Renal cortex interstitium (tissue), 15 donors: ENCODE data around the gene SLC15A1. TPM values are rescaled to one million over a fixed set of nuclear protein-coding genes. Genes with fewer than 3 reads are reported as not detected.

Experiments
- DNase-seq, 11 donors: peaks; one replicate each; pipeline ENCODE4 v3.0.0-alpha.2; 2013; ENCODE audit warnings: low read depth in 9 of 11, low spot score in 4 of 11; ENCODE audit errors: extremely low read depth in 1 of 11
- long read RNA-seq, 16 experiments: transcript quantifications; one replicate each; lab custom pipeline, GENCODE V29; 2026
- polyA plus RNA-seq, 3 donors: library from polyadenylated mRNA; unstranded; fragments of 120-200 nt; gene quantifications; one replicate each; pipeline ENCODE4 v1.2.1, GENCODE V29; 2013; ENCODE audit not compliant: insufficient read length in 3 of 3

SLC15A1 gene, protein sequence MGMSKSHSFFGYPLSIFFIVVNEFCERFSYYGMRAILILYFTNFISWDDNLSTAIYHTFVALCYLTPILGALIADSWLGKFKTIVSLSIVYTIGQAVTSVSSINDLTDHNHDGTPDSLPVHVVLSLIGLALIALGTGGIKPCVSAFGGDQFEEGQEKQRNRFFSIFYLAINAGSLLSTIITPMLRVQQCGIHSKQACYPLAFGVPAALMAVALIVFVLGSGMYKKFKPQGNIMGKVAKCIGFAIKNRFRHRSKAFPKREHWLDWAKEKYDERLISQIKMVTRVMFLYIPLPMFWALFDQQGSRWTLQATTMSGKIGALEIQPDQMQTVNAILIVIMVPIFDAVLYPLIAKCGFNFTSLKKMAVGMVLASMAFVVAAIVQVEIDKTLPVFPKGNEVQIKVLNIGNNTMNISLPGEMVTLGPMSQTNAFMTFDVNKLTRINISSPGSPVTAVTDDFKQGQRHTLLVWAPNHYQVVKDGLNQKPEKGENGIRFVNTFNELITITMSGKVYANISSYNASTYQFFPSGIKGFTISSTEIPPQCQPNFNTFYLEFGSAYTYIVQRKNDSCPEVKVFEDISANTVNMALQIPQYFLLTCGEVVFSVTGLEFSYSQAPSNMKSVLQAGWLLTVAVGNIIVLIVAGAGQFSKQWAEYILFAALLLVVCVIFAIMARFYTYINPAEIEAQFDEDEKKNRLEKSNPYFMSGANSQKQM
- polyA plus RNA-seq: 10 to 100 TPM; 10.8 to 12.0 (median 11.9) TPM
- long read RNA-seq, donor 1, partial matches to known transcripts: 25 of 25 reads
- long read RNA-seq, donor 1, other reads (novel, unspliced or antisense): 0 of 25 reads
- long read RNA-seq, donor 2, partial matches to known transcripts: 9 of 9 reads
- long read RNA-seq, donor 2, other reads (novel, unspliced or antisense): 0 of 9 reads
- long read RNA-seq, donor 3, partial matches to known transcripts: 5 of 6 reads
- long read RNA-seq, donor 3, other reads (novel, unspliced or antisense): 0 of 6 reads
- long read RNA-seq, donor 4, partial matches to known transcripts: 9 of 10 reads
- long read RNA-seq, donor 4, other reads (novel, unspliced or antisense): 0 of 10 reads
- long read RNA-seq, donor 5: 0 reads
- long read RNA-seq, donor 6, partial matches to known transcripts: 5 of 6 reads
- long read RNA-seq, donor 6, other reads (novel, unspliced or antisense): 0 of 6 reads
- long read RNA-seq, donor 7, partial matches to known transcripts: 0 of 1 reads
- long read RNA-seq, donor 7, other reads (novel, unspliced or antisense): 0 of 1 reads
- long read RNA-seq, donor 8: 0 reads
- long read RNA-seq, donor 9: 0 reads
- long read RNA-seq, donor 10, partial matches to known transcripts: 7 of 8 reads
- long read RNA-seq, donor 10, other reads (novel, unspliced or antisense): 0 of 8 reads
- long read RNA-seq, donor 11, partial matches to known transcripts: 5 of 5 reads
- long read RNA-seq, donor 11, other reads (novel, unspliced or antisense): 0 of 5 reads
- long read RNA-seq, donor 12: 0 reads
- long read RNA-seq, donor 13: 0 reads
- long read RNA-seq, donor 14, partial matches to known transcripts: 6 of 6 reads
- long read RNA-seq, donor 14, other reads (novel, unspliced or antisense): 0 of 6 reads
- long read RNA-seq, donor 15, partial matches to known transcripts: 0 of 2 reads
- long read RNA-seq, donor 15, other reads (novel, unspliced or antisense): 0 of 2 reads
- long read RNA-seq, donor 16, partial matches to known transcripts: 15 of 16 reads
- long read RNA-seq, donor 16, other reads (novel, unspliced or antisense): 0 of 16 reads

DNA sequence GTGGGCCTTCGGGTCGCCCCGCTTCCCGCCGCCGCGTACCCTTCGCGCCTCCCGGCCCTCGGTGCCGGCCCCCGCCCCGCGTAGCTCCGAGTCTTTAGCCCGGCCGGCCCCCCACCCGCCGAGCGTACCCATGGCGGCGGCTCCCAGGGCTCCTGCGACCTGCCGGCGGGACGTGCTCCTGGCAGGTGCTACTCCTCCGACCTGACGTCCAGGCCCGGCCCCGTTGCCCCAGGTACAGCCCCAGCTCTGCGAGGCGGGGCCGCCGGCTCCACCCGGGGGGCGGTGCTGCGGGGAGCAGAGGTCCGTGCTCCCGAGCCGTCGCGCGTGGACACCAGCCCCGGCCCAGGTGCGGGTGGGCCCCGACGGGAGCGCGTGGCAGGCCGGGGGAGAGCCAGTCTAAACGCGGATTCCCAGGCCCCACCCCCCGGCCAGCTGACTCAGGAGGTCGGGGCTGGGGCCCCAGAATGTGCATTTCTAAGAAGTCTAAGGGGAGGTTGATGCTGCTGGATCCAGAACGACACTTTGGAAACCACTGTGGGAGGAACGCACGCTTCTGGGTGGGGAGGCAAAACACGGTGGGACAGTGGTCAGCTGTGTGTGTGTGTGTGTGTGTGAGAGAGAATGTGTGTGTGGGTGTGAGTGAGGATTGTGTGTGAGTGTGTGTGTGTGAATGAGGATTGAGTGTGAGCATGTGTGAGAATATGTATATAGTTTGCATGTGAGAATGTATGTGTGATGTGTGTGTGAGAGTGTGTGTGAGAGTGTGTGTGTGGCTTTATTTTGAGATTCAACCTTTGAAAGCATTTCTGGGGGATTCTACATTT, at the start of gene SLC15A1:
TSS of gene SLC15A1 (minus strand) at position 206 of the 824 bp plus-strand sequence. CDS start at position 132, 74 bp downstream.
- DNase-seq: peak in 1 of 11 donors; percentile 13

DNA sequence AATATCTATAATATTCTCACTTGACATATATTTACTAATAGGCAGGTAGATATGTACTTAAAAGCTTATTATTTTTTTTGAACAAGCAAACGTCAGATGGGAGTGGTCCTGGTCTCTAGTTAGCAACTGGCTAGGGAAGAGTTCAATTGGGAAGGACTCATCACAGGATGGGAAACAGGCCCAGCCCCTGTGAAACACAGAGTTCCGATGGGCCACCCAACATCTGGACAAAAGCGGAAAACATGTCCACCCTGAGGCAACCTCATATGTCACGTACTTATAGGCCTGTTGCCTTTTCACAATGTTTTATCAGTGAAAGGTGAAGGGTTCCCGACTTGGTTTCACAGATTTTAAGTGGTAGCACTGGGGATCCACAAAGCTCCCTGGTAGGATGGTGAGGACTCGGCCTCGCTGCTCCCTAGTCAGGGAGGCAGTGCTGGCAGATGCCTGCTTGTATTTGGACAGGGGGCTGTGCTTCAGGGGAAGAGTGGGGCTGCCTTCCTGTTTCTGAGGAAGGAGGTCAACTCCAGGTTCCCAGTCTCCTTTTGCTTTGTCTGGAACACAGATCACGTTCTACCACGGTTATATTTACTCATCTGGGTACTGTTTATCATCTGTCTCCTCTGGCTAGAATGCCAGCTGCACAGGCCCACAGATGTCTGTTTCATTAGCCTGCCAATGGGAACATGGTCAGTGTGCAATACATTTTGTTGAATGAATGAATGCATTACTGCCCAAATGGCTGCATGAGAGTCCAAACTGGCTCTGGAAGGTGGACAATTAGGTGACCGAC, 49.4 kb upstream of the SLC15A1 start:
- DNase-seq: no peak

DNA sequence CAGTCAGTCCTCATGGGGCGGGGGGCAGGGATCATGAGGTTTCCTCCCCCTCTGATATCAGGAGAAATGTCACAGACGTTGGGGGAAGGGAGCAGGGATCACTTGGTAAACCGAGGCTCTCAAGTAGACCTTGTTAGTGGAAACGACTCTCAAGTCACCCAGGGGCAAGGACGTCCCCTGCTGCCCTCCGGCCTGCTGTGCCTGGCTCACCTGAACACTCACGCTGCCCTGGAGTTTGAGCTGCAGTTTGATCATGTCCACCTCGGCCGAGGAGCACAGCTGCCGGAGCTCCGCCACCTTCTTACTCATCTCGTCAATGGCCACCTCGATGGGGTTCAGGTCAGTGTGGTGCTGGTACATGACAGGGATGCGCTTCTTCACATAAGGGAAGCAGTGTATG, 47.6 kb upstream of the SLC15A1 start:
- DNase-seq: no peak

DNA sequence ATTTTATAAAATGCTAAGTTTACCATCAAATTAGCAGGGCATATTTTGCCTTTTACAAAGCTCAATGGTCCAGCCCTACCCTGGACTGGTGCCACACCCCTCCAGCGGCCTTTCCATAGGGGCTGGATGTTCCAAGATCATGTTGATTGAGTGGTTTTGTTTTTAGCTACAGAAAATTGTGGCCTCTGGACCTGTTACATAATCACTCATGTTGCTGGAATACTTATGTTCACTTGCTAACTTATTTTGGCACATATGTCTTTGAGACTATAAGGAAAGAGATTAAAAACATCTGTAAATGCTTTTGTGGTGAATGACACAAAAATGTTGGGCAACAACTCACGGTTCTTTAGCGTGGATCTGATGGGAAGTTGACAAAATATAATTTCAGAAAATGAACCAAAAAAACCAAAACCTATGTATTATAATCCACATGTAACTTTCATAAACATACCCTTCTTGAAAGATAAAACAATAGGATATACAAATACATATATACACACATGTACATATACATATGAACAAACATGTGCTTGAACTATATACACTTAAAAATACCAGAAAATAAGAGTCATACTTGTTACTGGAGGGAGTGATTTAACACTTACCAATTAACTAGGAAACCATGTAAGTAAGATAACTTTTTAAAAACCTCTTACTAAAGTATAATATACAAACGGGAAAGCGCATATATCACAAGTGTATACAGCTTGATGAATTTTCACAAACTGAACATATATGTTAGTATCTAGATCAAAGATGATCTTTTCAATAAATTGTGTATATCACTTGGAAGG, 46.6 kb upstream of the SLC15A1 start:
- no peak for DNase-seq

DNA sequence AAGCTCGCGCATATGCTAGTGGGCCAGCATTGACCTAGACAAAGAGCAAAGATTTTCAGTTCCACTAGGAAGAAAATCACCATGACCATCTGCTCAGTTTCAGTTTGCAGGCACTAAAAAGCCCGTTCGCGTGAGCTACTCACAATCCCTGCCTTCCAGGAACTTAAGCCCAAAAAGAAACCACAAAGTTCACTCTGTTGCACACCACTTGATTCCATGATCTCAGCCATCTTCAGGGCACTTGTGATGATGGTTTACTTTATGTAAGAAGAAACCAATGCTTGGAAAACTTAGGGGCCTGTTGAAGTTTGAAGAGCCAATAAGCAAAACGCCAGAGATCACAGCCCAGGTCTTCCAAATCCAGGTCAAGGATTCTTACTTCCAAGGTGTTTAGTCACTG, 45.0 kb upstream of the SLC15A1 start:
- no peak for DNase-seq

DNA sequence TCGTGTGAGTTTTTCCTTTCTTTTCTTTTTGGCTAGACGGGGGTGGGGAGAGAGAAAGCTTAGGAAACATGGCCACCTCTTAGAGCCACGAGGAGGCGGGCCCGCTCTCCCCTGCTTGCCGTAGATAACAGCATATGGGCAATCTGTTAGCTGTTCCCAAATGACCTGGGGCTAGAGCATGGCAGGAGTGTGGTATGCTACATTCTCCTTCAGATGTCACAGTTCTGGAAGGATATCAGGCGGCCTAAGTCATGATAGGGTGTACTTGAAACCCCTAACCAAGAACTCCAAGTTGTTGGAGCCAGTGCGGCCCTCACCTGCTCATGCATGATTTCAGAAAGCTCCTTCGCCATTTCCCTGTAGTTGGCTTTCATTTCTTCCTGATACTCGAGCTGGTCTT, 44.3 kb upstream of the SLC15A1 start:
- DNase-seq: no peak

DNA sequence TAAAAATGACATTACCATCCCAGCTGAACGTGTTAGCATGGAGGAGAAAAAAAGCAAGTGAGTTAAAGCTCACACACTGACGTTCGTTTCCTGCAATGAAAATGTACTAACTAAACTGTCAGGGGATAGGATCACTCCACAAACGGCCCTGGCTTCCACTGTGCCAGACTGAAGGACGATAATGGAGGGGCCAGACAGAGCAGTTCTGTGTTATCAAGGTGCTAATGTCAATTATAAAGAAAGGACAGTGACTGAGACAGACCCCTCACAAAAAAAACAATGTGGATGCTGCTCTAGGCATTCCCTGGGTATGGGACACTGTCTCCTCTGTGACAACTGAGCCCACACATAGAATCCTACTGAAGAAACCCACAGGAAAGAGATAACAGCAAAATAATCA, 43.7 kb upstream of the SLC15A1 start:
- no peak for DNase-seq

DNA sequence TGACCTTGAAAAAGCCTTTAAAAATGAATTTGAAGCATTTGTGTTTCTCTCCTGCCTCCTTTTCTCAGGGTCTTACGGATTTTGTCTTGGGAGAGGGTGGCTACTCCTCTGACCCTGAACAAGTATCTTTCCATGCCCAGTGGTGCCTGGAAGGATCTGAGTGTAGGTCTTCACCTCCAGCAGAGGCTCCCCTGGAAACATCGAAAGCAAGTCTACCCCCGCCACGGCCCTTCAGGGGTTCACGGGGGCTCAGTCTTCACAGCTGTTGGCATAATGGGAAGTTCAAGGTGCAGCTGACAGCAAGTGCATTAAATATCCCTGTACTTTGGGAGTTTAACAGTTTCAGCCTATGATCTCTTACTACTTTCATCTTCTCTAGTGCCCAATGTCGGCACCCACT, 42.7 kb upstream of the SLC15A1 start:
- no peak for DNase-seq

DNA sequence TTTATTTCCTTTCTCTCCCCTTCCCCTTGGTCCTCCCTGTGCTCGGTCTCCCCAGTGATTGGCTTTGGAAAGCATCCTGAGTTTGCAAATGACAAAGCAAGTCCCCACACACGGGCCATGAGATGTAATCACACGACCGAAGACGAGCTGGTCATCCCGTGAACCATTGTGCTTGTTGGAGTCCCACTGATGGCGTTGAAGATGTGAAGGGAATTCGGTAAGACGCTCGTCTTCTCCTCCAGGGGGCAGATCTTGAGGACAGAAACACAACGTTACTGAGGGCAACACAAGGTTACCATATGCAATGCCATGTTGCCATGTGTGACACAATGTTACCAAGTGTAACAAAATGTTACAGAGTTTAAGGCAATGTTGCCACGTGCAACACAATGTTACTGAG, 42.0 kb upstream of the SLC15A1 start:
- DNase-seq: no peak

DNA sequence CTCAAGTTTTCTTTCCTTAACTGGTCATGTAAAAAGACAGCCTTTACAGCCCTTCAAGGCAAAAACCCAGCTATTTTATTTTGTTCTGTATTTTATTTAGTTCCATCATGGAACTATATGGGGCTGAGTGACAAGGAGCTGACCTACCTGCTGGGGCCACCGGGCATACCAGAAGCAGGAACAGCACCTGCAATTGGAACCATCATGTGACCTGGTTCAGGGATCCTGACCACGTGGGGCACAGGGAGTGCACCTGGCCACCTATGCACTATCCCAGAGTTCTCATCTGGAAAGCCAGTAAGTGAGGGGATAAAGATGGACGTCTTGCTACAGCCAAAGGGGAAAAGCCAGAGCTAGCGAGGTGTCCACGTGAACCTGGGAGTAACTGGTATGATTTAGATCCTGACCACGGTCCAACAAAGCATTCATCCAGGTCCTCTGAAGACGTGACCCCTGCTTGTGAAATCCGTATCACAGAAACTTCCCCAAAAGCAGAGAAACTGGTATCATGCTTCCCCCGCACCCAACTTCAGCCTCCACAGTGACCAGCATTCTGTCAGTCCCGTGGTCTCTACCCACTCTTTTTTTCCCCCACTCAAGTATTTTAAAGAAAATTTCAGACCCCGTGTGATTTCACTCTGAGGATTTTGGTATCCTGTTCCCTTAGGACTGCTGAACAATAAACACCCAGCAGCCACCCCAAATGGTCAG, 40.5 kb upstream of the SLC15A1 start:
- DNase-seq: no peak

DNA sequence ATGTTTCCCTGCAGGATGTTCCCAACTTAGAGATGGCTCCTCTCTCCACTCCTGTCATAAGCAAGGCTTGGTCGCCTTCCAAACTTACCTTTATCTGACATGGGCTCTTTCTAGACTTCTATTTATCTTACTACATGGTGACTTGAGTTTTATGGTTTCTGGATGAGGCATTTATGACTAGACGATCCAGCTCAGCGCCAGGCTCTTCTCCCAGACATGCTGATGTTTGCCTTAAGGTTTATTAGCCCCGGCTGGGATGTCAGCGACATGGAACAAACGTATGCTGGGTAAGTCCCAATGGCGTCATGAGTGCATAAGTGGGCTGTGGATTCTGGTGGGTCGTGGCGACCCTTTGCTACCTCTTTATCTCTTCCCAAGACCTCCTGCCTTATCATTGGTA, 39.8 kb upstream of the SLC15A1 start:
- no peak for DNase-seq

DNA sequence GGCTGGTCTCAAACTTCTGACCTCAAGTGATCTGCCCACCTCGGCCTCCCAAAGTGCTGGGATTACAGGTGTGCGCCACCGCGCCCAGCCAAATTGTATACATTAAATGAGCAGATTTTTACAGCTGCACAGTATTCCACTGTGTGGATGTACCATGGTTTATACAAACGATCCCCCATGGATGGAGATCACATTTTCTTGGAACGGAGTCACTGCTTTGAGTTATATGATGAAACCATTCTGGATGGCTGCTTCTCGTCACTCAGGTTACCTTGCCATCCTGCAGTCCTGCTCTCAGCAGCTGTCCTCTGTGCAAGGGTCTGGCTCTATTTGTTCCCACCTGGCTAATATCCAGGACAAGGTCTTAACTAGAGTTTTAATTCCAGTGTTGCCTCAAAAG, 39.1 kb upstream of the SLC15A1 start:
- no peak for DNase-seq

DNA sequence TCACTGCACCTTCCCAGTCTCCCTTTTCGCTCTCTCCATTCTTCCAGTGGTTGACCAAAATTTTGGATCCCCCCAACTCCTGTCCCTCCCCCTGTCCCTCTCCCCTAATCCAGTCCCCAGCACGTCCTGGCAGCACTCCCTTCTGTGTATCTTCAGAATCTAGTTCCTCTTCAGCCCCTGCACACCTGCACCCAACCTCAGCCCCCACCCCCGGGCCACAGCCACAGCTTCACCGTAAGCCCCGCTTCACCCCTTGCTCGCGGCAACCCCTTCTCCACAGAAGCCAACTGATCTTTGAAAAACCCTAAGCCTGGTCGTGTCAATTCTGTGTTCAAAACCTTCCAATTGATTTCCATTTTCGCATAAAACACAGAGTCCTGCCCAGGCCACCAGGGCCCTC, 35.5 kb upstream of the SLC15A1 start:
- no peak for DNase-seq

DNA sequence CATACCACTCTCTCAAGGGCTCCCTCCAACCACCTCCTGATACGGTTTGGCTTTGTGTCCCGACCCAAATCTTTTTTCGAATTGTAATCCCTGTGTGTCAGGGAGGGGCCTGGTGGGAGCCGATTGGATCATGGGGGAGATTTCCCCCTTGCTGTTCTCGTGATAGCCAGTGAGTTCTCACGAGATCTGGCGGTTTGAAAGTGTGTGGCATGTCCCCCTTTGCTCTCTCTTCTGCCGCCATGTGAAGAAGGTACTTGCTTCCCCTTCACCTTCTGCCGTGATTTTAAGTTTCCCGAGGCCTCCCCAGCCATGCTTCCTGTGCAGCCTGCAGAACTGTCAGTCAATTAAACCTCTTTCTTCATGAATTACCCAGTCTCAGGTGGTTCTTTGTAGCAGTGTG, 34.7 kb upstream of the SLC15A1 start:
- DNase-seq: no peak

DNA sequence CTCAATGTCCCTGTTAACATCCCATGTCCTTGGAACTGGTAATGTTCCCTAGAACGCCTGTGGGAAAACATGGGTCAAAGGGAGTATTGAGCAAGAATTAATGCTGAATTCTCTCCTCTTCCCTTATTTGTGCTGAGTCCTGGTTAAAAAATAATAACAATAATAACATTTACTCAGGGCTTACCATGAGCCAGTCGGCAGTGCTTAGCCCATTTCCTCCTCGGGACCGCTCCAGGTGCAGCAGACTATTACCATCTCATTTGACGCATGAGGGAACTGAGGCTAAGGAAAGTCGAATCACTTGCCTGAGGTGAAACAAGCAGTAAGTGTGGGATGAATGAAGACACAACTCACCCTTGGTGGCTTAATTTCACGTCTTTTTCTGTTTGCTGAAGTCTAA, 33.6 kb upstream of the SLC15A1 start:
- peak in 6 of 11 donors; percentile 12 to 43 (median 27) for DNase-seq
